GM19351 (cell line): ENCODE measurements around the gene ZNF514.
"Not testable (repeated sequence)": the region's sequence is repeated elsewhere in the genome, so short reads cannot be mapped to it uniquely, and the experiment has no call there.

Experiments used
- ATAC-seq: cut with Tn5 transposase; IDR thresholded peaks from one replicate; pipeline ENCODE4 v1.9.1; 2021; ENCODE audit warnings: mild to moderate bottlenecking, moderate library complexity; ENCODE audit not compliant: unreplicated experiment

Gene ZNF514

GRCh38 chr2:95143838-95144237, 15.8 kb downstream of the ZNF514 start:
- ATAC-seq: no peak

DNA sequence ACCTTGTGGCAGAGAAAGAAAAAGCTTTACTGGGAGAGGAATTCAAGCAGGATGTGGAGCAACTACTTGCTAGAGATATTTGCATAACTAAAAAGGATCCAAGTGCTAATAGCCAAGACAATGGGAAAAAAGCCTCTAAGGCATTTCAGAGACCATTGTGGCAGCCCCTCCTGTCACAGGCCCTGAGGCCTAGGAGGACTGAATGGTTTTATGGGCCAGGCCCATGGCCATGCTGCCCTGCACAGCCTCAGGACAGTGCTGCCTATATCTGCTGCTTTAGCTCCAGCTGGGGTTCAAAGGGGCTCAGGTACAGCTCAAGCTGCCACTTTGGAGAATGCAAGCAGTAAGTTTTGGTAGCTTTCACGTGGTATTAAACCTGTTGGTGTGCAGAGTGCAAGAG, 20.9 kb downstream of the ZNF514 start:
- ATAC-seq: no peak

- ATAC-seq: peak; percentile 13
These were observed 37.5 kb downstream of the ZNF514 start for GRCh38 chr2:95122197-95122551.

DNA sequence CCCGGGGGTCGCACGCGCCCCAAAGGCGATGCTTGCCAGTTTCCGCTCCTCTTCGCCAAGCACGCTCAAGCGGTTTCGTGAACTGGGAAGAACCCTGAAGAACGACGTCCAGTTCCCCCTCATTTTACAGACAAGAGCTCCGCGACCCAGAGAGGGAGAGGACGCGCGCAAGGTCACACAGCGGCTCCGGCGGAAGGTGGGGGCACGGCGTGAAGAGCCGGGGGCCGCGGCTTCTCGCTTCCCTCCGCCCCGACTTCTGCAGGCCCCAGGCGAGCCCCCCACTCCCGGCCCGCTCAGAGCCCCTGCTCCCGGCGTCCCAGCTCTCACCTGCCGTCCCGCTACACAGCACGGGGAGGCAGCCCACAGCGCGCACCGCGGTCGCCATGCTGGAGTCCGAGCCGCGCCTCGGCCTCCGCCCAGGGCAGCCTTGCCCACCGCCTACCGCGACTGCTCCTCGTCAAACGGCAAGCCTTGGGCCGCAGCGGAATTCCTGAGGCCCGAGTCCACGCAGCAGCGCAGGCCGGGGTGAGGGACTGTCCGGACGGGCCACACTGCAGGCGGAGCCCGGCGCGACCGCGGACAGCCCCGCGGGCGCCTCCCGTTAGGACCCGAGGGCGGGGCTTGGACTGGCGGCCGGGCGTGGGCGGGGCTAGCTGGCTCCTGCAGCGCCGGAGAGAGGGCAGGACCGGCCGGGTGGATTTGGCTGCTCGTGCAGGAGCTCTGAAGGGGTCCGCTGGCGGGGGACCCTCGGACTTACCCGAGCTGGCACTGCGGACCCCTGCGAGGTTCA, 38.0 kb downstream of the ZNF514 start, which contains the start of gene MRPS5:
TSS of gene MRPS5 (minus strand) at position 402 of the 790 bp plus-strand sequence. CDS start at position 385, 17 bp downstream.
- peak; percentile 92 for ATAC-seq

DNA sequence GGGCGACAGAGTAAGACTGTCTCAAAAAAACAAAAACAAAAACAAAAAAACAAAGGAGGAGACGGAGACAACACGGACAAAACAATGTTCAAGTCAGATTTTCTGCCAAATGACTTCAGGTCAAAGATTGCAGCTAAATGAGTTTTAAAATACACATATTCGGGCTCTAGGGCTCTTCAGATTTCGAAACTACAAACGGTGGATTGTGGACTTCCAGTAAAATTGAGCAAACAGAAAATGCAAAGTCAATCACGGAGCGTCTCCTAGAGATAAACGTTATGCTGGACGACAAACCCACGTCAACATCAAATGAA, 38.6 kb downstream of the ZNF514 start:
- ATAC-seq: no peak

DNA sequence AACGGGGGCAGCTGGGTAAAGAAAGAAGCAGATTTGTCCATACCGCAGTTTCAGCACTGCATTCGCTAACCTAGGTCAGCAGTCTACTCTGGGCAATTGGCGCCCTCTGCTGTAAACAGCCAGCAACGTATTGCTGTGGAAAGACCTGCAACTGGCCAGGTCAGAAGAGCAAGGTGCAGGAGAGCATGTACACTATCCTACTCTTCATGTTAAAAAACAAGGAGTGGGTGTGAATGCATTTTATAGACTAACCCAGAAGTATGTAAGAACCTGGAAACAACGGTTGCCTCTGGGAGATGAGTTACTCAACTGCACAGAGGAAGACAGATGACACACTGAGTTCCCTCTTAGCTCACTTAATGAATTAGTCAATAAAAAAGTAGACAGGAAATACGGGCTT, 44.2 kb downstream of the ZNF514 start:
- ATAC-seq: peak; percentile 95

- no peak for ATAC-seq
These were observed 46.2 kb downstream of the ZNF514 start for GRCh38 chr2:95113464-95113863.

GRCh38 chr2:95110395-95110794, 49.3 kb downstream of the ZNF514 start:
- no peak for ATAC-seq

DNA sequence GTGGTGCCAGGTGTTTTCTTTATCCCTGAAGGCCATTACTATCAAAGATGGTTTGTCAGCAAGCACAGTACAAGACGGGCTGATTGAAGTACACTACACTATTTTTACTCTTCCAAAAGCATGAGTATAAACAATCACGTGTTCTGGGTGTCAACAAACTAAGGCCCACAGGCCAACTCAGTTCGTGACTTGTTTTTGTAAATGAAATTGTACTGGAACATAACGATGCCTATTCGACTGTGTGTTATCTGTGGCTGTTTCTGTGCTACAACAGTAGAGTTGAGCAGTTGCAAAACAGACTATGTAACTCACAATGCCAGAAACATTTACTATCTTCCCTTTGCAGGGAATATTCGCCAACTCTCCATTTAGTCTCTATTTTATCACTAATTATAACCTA, 50.4 kb downstream of the ZNF514 start:
- ATAC-seq: no peak

DNA sequence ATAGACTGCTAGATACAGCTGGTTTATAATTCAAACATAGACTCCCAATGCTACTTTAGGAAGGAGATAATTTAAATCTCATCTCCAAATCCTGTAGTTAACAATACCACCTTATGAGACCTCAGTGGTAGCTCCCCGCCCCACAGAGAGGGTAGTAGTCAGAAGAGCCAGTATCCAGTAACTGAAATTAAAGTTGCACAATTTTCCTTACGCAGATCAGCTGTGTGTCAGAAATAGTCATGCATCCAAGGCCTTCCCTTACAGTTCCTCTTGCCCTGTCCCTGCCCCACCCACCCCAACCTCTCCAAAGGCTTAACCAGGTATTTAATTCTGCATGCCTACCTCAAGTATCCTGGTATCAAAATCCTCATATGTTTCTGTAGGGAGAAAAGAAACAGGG, 53.6 kb downstream of the ZNF514 start:
- no peak for ATAC-seq

GRCh38 chr2:95104606-95105005, 55.0 kb downstream of the ZNF514 start:
- no peak for ATAC-seq

- ATAC-seq: no peak
These were observed 59.7 kb downstream of the ZNF514 start for GRCh38 chr2:95099910-95100309.

DNA sequence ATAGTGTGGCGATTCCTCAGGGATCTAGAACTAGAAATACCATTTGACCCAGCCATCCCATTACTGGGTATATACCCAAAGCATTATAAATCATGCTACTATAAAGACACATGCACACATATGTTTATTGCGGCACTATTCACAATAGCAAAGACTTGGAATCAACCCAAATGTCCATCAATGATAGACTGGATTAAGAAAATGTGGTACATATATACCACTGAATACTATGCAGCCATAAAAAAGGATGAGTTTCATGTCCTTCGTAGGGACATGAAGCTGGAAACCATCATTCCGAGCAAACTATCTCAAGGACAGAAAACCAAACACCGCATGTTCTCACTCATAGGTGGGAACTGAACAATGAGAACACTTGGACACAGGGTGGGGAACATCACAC, 61.4 kb downstream of the ZNF514 start:
- not testable (repeated sequence) for ATAC-seq
